Esophagus squamous epithelium (tissue), 4 donors: ENCODE results near the gene PROX2.

Experiments used
- CTCF ChIP-seq, 6 experiments: fragments of 450-650 bp in 4 of 6; fragments of 200-600 bp in 2 of 6; sonication (generic) in 2 of 6; IDR thresholded peaks; one replicate each; pipeline ENCODE4 v1.5.1; 2016 to 2019; ENCODE audit warnings: antibody characterized with exemption in 6 of 6, mild to moderate bottlenecking in 4 of 6, moderate library complexity in 4 of 6
- POLR2A ChIP-seq, 4 donors: fragments of 450-650 bp; IDR thresholded peaks; one replicate each; pipeline ENCODE4 v1.6.1; 2017; ENCODE audit warnings: antibody characterized with exemption in 4 of 4, mild to moderate bottlenecking in 4 of 4, moderate library complexity in 3 of 4

DNA sequence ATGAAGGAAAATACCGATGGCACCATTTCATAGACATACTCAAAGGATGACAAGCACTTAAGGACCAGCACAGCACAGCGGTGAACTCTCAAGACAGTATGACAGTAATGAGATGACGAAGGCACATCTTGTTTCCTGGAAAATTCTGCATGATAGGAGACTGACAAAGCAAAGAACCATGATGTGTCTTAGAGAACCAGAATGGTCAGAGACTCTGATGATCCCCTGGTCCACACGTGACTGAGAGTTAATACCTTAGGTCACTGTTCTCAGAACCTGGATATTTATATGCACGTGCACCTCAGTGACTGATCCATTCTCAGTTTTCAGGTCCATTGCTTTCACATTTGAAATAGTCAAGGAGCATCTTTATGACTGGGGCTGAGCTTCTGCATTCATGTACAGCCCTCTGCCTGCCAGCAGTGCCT lies 35.3 kb downstream of the PROX2 start:
- TF ChIP-seq CTCF (IDR thresholded peaks at IDR 0.05) (no peak), POLR2A (IDR thresholded peaks at IDR 0.05) (no peak)
